HG03342 (cell line): Measurements from ENCODE around the gene MED10.

Experiments
- ATAC-seq: cut with Tn5 transposase; IDR thresholded peaks from one replicate; pipeline ENCODE4 v1.9.1; 2021; ENCODE audit warnings: mild to moderate bottlenecking, moderate library complexity; ENCODE audit not compliant: unreplicated experiment

The MED10 gene

DNA sequence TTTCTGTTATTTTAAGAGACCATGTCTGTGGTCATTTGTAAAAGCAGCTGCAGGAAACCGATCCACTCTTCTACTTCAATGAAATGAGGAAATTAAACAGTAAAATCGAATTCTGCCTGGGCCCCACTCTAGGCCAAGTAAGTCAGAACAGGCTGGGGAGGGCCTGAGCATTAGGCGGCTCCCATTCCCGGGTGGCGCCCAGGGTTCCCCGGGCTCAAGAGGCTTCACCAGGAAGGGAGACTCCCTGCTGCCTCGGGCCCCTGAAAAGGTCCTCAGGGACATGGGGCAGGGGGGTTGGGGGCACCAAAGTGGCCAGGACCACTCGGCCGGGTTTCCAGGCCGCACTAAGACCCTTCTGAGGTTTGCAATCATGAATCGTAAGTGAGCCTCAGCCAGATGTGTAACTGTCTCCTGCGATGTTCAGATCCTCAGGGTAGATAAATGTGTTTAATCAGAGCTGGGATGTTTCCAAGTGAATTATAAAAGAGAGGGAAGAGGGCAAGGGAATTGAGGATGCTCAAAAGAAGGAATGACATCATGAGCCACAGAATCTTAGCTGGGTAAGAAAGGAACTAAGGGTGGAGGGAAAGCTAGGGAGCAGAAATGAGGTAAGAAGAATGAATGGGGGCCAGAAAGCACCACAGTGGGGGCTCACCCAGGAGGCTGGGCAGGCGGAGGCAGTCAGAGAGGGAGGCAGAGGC is 24.6 kb downstream of the MED10 start:
- ATAC-seq: no peak

DNA sequence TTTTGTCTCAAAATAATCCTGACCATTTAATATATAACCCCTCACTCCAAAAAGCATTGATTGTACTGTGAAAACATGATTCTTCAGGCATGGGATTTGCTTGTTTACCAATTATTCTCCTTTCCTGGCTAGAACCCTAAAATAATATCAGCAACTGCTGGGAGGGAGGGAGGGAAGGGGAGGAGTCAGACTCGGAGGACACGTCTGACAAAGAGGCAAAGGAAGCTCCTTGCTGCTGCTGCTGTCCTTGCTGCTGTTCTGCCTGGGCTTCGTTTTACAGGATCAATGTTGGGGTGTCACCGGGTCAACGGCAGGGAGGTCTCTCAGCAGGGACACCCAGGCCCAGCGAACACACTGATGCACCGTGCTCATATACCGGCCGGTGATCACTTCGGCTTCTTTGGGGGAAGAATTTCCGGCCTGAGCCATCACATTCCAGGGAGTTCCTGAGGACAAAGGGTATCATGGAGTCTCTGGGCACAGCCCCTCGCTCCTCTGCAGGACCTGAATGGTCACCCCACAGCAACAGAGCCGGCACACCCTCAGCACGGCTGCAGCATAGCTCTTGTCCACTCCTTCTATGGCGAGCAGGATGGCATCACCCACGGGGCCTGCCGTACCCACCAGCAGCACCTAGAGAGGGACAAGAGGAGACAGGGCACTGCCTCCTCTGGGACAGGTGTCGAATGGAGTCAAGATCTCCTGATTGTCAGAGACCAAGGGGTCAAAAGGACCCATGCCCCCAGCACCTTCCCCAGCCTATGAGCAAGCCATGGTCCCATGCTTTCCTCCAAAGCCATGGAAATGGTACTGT is 27.9 kb downstream of the MED10 start:
- ATAC-seq: no peak

DNA sequence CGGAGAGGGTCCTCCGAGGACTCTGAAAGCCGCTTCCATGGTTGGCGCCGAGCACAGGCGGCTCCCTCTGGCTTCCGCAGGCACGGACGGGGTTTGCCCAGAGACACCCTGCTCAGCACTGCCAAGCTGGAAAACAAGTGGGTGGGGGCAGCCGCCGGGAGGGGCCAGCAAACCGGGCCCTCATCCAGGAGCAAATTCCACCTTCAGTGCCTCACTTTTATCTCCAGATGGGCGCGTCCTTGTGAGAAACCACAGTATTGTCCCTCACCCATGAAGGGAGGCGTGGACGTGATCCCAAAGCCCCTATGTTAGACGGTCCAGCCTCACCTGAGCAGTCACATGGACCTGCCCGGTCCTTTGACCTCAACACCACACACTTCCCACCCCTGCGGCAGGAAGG is 29.0 kb downstream of the MED10 start:
- ATAC-seq: no peak

DNA sequence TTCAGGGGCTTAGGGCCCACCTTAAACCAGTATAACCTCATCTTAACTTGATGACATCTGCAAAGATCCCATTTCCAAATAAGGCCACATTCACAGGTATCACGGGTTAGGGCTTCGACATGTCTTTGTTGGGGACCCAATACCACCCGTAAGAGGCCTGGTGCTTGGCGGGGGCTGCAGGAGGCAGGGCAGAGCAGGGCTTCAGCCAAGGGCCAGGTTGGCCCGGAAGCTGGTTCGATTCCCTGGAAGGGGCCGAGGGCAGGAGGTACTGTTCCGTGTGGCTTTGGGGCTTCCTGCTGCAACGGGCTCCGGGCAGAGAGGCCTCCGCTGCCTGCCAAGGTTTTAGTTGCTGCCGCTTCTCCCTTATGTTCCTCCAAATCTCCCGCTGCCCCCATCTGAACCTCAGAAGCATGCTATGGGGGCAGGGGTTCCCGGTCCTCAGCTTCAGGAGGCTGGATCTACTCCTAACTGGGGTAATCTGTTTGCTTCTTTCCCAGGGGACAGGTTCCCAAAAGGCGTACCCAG is 29.8 kb downstream of the MED10 start:
- no peak for ATAC-seq

DNA sequence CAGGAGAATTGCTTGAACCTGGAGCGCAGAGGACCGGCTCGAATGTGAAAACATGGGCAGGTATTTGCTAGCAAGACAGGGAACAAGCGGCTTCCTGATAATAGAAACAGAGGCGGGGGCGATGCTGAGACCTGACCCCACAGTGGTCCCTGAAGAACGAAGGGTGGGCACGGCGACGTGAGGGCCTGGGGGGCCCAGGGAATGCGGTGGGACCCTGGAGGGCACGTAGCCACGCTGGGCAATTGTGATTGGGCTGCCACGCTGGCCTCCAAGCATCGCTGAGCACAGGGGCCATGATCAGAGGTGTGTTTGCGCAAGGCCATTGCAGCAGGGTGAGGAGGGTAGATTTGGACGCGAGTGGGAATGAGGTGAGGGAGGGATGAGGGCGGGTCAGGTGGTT is 30.7 kb downstream of the MED10 start:
- ATAC-seq: no peak

DNA sequence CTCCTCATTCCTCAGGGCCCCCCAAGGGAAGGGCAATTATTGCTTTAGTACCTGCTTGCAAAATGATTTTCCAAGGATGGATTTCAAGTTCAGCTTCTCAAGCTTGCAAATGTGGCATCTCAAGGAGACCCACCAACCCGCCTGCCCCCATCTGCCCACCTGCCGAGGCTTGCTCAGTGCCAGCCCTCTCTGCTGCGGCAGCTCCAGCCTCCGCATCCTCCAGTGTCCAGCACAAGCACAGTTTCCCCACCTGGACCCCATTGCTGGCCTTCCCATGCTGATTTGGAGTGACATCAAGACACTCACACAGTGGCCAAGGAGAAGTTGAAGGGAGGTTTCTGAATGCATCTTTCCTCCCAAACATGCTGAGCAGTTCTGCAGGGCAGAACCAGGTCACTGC is 31.2 kb downstream of the MED10 start:
- no peak for ATAC-seq

DNA sequence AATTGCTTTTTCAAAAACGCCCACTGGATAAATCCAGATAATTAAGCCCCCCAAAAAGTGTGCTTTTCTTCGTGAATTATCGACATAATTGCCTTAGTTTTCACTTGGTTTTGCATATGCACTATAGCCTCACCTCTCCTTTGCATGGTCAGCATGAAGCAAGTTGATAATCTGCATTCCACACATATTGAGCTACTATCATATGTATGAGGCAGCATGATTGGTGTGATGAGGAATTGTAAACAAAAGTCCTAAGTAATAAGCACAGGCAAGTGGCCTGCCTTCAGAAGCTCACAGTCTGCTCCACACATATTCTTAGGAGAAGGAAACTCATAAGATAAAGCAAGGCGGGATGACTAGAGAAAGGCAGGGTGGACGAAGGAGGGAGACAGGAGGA is 33.8 kb downstream of the MED10 start:
- ATAC-seq: no peak

DNA sequence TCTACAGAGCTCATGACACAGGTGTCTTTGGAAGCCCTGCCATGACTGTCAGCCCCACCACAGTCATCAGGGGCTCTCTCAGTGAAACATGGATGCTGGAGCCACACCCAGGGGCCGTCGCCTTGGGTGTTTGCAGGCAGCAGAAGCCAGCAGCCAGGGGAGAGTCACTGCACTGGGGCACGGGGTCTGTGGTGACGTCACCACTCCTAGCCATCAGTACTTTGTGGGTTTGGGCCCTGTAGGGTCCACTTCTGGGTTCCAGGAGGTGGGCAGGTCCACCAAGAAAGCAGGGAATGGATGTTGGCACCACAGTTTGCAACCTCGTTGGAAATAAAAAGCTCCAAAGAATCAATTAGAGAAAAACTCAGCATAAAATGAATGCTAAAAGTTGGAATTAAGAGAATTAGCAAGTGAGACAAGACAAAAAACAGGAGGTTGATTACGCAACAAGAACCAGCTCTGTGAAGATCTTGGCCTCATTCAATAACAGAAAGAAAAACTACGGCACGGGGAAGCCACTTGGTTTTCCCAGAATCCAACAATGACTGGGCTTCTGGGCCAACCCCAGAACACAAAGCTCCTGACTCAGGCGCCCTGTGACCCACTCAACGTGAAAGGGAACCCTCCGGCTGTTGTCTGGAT is 34.3 kb downstream of the MED10 start:
- ATAC-seq: no peak

DNA sequence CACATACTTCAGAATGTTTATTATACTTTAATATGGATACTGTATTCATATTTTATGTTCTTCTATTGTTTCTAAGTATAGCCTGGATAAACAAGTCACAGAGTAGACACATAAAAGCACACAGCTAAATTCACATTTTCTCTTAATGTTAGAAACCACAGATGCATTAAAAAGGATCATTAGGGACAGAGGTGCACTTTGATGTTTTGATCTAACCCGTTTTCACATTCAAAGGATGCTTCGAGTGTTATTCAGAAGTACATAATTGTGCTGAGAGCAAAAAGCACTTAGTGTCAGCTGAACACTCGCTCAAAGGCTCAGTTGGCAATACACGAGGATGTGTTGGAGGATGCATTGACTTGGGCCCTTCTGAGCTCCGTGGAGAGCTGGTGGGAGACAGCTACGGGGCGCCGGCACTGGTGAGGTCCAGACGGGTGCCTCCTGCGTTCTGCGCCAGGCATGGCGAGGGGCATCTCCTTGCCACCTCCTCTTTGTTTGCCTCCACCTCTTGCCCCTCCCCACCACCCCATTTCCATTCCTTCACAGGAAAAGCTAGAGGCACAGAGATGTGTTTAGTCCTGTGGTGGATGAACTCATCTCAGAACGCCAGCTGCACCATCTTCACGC is 35.5 kb downstream of the MED10 start:
- ATAC-seq: no peak

DNA sequence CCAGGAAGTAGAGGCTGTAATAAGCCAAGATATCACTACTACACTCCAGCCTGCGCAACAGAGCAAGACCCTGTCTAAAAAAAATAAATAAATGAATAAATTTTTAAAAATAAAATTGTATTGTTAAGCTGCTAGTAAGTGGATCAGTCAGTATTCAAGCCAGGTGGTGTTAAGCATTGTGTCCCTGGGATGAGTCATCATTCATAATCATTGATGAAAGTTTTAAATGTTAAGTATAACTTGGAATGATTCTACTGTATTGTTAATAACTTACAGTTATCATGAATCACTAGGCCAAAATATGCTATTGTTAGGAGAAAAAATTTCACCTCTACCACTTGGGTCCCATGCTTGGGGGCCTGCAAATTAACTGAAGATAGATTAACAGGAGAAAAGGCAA is 38.2 kb downstream of the MED10 start:
- ATAC-seq: no peak

DNA sequence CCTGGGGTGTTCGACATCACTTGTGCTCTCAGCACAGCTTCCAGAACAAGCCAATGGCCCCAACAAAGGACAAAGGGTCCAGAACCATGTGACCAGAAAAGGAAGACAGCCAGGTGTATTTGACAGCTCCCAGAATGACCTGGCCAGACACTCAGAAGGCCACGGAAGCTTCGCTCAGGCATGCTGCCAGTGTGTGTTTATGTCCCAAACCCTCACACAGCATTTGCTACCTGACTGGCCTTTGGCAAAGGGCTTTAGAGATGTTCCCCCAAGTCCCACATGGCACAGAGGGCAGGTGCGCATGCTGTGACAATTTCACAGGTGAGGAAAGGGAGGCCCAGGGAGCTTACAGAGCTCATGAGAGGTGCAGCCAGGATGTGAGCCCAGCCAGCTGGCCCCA is 39.5 kb downstream of the MED10 start:
- no peak for ATAC-seq

DNA sequence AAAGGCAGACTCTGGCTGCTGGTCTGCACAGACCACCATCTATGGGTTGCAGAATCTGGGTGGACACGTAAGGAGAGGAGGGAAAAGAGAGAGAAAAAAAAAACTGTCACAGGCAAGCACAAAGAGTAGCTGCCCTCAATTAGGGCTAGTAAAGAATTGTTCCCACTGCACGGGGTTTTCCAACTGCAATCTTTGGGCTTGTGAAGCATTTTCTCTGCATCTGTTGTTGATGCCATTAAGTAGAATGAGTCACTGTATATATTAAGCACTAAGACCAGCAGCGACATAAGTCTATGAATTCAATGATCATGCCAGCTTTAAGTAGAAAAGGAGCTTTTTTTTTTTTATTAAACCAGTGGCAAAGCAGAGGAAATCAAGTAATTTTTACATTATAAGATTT is 40.2 kb downstream of the MED10 start:
- no peak for ATAC-seq

DNA sequence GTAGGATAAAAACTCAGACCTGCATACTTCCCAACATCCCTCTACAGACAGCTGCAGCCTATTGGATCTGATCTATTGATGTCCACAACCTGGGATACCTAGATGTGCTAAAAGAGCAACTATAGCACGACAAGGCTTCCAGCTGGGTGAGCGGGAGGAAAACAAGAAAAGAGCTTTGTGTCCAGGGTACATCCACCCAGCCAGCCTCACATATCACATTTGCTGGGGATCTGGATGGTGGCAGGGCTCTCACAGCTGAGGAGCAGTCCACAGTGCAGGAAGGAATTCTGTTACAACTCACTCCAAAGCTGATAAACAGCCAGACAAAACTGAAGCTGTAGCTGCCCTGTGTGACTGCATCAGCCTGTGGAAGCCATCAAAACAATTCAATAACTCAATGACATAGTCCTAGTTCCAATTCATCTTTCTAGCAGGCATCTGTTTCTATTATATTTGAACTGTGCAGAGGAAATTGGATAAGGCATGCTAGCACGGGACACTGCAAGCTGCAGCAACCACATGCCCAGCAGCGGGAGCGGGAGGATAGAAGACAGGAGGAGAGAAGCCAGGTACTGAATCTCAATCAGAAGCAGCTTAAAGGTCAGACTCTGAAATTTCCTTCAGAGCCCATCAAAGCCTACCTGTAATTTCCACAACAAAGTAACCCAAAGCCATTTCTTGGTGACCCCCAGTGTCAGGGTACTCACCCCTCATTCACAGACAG is 45.0 kb downstream of the MED10 start:
- ATAC-seq: no peak

DNA sequence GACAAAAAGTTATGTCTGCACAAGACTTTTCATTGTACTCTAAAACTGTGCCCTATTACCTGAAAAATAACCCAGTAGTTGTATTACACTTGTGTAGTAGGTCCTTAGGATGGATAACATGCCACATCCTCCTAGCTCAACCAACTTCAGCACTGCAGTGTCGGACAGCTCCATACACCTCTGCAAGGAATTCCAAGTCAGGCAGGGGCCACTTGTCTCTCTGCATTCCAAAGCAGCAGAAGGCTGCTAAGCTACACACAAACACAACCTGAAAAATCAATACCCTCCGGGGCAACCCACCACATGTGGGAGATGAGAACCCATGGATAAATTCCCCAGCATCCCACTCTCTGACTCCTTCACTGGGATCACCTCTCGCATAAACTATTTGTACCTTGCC is 50.2 kb downstream of the MED10 start:
- no peak for ATAC-seq

DNA sequence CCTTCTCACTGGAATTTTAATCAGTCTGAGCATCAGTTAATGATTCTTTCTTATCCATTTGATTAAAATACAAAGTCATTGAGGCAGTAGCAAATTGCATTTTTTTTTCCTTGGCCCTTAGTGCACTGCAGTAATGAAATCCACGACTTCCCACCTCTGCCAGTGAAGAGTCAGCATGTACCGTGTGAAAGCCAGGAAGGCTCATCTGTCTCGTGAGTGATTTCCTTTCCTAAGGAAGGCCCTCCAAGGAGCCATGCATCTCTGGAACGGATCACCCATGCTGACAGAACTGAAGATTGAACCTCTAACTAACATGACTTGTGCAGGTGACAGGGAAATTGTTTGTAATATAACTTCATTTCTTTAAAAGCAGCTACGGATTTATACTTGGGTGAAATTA is 51.6 kb downstream of the MED10 start:
- no peak for ATAC-seq

DNA sequence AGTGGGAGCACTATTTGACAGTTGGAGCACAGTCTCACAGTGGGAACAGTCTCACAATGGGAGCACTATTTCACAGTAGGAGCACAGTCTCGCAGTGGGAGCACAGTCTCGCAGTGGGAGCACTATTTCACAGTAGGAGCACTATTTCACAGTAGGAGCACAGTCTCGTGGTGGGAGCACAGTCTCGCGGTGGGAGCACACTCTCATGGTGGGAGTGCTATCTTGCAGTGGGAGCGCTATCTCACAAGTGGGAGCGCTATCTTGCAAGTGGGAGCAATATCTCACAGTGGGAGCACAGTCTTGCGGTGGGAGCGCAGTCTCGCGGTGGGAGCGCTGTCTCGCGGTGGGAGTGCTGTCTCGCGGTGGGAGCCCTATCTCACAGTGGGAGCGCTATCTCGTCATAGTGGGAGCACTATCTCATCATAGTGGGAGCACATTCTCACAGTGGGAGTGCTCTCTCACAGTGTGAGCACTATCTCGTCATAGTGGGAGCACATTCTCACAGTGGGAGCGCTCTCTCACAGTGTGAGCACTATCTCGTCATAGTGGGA is 56.1 kb downstream of the MED10 start:
- ATAC-seq: no peak
